ENCODE data around the gene SBNO2. TPM values are rescaled to one million over a fixed set of nuclear protein-coding genes. Genes with fewer than 3 reads are reported as not detected.

The SBNO2 gene
- total and polyA plus RNA-seq, 7 experiments from 2014 or later = 1.7 to 137 (median 93.5) TPM

- intact Hi-C loops (cut with micrococcal nuclease) = no loop called here
- Mint-ChIP-seq H3K36me3 (peaks cover 0 to 14% (median 0%) of the 10 kb centered on the region in 5 donors), H3K27ac (peak overlapping the region in 3 of 9 donors; percentile 4 to 51 (median 15)), H3K27me3 (no peaks in the 10 kb centered on the region), H3K4me1 (peaks cover 0 to 5% (median 0%) of the 10 kb centered on the region in 7 donors), H3K4me3 (no peak overlapping the region), H3K9me3 (no peaks in the 10 kb centered on the region)
- DNase-seq (no peak), ATAC-seq (no peak)
- H3K4me3 ChIP-seq (ENCODE audit: low read length) = no peak overlapping the region
- POLR2A ChIA-PET = interaction anchor here (0.6 kb wide), 1 partner anchor 11 kb away, joined by 3 read pairs; no protein-coding TSS in a partner anchor
- H3K27ac ChIP-seq (ENCODE audit: low read depth, low read length) = no peak overlapping the region
- no peaks in the 10 kb centered on the region for H3K4me1 ChIP-seq (ENCODE audit: control insufficient read depth in 2 of 2, insufficient read depth in 2 of 2, low read length in 2 of 2)
- no peaks in the 10 kb centered on the region for H3K9me3 ChIP-seq (ENCODE audit: control insufficient read depth in 2 of 3, low read length in 3 of 3)
- H3K27me3 ChIP-seq (ENCODE audit: control insufficient read depth in 2 of 2, insufficient read depth in 2 of 2, low read length in 2 of 2) = no peaks in the 10 kb centered on the region
- CTCF ChIA-PET = interaction anchor here (0.5 kb wide), 1 partner anchor 124 kb away, joined by 3 read pairs; no protein-coding TSS in a partner anchor
- H3K36me3 ChIP-seq (ENCODE audit: control insufficient read depth in 2 of 3, insufficient read depth in 3 of 3, low read length in 3 of 3) = peaks cover 6 to 97% (median 16%) of the 10 kb centered on the region in 3 experiments
Measured at GRCh38 chr19:1121395-1121794, 52.7 kb downstream of the SBNO2 start.

DNA sequence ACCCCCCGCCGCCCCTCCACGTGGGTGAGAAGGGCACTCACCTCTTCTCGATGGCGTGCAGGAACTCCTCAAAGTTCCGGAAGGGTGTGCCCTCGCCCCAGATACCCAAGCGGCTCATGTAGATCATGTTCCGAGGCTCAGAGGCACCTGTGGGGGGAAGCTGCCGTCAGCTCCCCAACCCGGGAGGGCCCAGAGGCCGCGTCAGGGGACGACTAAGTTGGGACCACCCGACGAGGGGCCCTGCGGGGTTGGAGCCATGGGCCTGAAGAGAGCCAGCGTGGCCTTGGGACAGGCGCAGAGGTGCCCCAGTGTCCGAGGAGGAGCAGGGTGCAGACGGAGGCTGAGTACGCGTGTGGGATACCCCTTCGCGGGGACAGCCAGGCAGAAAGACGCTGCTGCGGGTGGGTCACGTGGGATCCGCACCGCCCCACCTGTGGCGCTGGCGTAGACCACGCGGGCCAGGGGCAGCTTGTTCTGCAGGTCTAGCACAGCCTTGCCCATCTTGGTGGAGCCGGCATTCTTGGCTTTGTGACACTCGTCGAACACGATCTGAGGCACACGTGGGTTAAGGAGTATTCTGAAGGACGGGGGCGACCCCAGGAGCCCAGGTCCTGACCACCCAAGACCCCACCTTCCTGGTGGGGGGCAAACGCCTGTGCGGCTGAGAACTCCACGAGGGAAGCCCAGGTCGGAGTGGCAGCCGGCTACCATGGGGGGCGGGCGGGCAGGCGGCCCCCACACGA, 54.4 kb downstream of the SBNO2 start:
- POLR2A ChIA-PET = interaction anchor here (1.5 kb wide), 1 partner anchor 72 kb away, joined by 3 read pairs; no protein-coding TSS in a partner anchor

GRCh38 chr19:1118999-1119398, 55.1 kb downstream of the SBNO2 start:
- ChIA-PET CTCF (no interaction called here), POLR2A (interaction anchor here (1.5 kb wide), 1 partner anchor 73 kb away, joined by 3 read pairs; no protein-coding TSS in a partner anchor)
- Histone ChIP-seq H3K27ac (ENCODE audit: low read depth, low read length) (no peak overlapping the region), H3K4me3 (ENCODE audit: low read length) (no peak overlapping the region), H3K27me3 (ENCODE audit: control insufficient read depth in 2 of 2, insufficient read depth in 2 of 2, low read length in 2 of 2) (no peaks in the 10 kb centered on the region), H3K36me3 (ENCODE audit: control insufficient read depth in 2 of 3, insufficient read depth in 3 of 3, low read length in 3 of 3) (peaks cover 6 to 91% (median 19%) of the 10 kb centered on the region in 3 experiments), H3K9me3 (ENCODE audit: control insufficient read depth in 2 of 3, low read length in 3 of 3) (no peaks in the 10 kb centered on the region), H3K4me1 (ENCODE audit: control insufficient read depth in 2 of 2, insufficient read depth in 2 of 2, low read length in 2 of 2) (peaks cover 0 to under 1% of the 10 kb centered on the region in 2 donors)
- intact Hi-C loops (cut with micrococcal nuclease) = no loop called here
- Mint-ChIP-seq H3K9me3 (no peaks in the 10 kb centered on the region), H3K27ac (no peak overlapping the region), H3K27me3 (no peaks in the 10 kb centered on the region), H3K36me3 (peaks cover 0 to 14% (median 0%) of the 10 kb centered on the region in 5 donors), H3K4me3 (no peak overlapping the region), H3K4me1 (peaks cover 0 to 1% (median 0%) of the 10 kb centered on the region in 7 donors)
- no peak for ATAC-seq
- DNase-seq = no peak

More for the DNA sequence above, 54.4 kb downstream of the SBNO2 start:
- H3K4me3 Mint-ChIP-seq = no peak overlapping the region
- no peaks in the 10 kb centered on the region for H3K27me3 ChIP-seq (ENCODE audit: control insufficient read depth in 2 of 2, insufficient read depth in 2 of 2, low read length in 2 of 2)
- H3K27ac Mint-ChIP-seq = no peak overlapping the region
- H3K4me1 Mint-ChIP-seq = peaks cover 0 to 1% (median 0%) of the 10 kb centered on the region in 7 donors
- CTCF ChIA-PET = no interaction called here
- ATAC-seq = no peak
- no peaks in the 10 kb centered on the region for H3K27me3 Mint-ChIP-seq
- H3K27ac ChIP-seq (ENCODE audit: low read depth, low read length) = no peak overlapping the region
- peaks cover 0 to 14% (median 0%) of the 10 kb centered on the region in 5 donors for H3K36me3 Mint-ChIP-seq
- no peak overlapping the region for H3K4me3 ChIP-seq (ENCODE audit: low read length)
- intact Hi-C loops (cut with micrococcal nuclease) = no loop called here
- no peaks in the 10 kb centered on the region for H3K9me3 Mint-ChIP-seq
- H3K36me3 ChIP-seq (ENCODE audit: control insufficient read depth in 2 of 3, insufficient read depth in 3 of 3, low read length in 3 of 3) = peaks cover 6 to 93% (median 16%) of the 10 kb centered on the region in 3 experiments
- H3K9me3 ChIP-seq (ENCODE audit: control insufficient read depth in 2 of 3, low read length in 3 of 3) = no peaks in the 10 kb centered on the region
- no peak for DNase-seq
- H3K4me1 ChIP-seq (ENCODE audit: control insufficient read depth in 2 of 2, insufficient read depth in 2 of 2, low read length in 2 of 2) = no peaks in the 10 kb centered on the region

DNA sequence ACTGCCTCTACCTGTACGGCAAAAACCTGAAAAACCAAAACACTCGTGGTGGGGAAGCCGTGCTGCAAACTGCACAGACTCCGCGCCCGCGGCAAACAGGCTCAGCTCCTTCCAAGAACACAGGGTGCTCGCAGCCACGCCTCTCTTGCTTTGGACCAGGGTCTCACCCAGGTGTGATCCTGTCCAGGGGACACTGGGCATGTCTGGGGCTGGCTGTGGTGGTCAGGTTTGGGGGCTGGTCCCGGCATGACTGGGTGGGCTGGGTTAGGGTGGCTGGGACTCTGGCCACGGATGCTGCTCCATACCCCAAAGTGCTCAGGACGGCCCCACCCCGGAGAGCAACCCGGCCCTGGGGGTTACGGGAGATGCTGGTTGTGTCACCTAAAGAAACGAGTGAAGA, 56.4 kb downstream of the SBNO2 start:
- intact Hi-C loops (cut with micrococcal nuclease) = no loop called here
- Mint-ChIP-seq H3K4me1 (peaks cover 0 to 4% (median 0%) of the 10 kb centered on the region in 7 donors), H3K27ac (peak overlapping the region in 1 of 9 donors; percentile 37), H3K4me3 (no peak overlapping the region), H3K27me3 (no peaks in the 10 kb centered on the region), H3K36me3 (peaks cover 0 to 14% (median 0%) of the 10 kb centered on the region in 5 donors), H3K9me3 (no peaks in the 10 kb centered on the region)
- Histone ChIP-seq H3K4me3 (ENCODE audit: low read length) (no peak overlapping the region), H3K27ac (ENCODE audit: low read depth, low read length) (no peak overlapping the region), H3K27me3 (ENCODE audit: control insufficient read depth in 2 of 2, insufficient read depth in 2 of 2, low read length in 2 of 2) (no peaks in the 10 kb centered on the region), H3K36me3 (ENCODE audit: control insufficient read depth in 2 of 3, insufficient read depth in 3 of 3, low read length in 3 of 3) (peaks cover 6 to 87% (median 18%) of the 10 kb centered on the region in 3 experiments), H3K4me1 (ENCODE audit: control insufficient read depth in 2 of 2, insufficient read depth in 2 of 2, low read length in 2 of 2) (peaks cover 0 to 8% of the 10 kb centered on the region in 2 donors), H3K9me3 (ENCODE audit: control insufficient read depth in 2 of 3, low read length in 3 of 3) (no peaks in the 10 kb centered on the region)
- ChIA-PET CTCF (no interaction called here), POLR2A (interaction anchor here (0.7 kb wide), 1 partner anchor 1554 kb away, joined by 3 read pairs; no protein-coding TSS in a partner anchor)
- ATAC-seq (no peak), DNase-seq (no peak)

DNA sequence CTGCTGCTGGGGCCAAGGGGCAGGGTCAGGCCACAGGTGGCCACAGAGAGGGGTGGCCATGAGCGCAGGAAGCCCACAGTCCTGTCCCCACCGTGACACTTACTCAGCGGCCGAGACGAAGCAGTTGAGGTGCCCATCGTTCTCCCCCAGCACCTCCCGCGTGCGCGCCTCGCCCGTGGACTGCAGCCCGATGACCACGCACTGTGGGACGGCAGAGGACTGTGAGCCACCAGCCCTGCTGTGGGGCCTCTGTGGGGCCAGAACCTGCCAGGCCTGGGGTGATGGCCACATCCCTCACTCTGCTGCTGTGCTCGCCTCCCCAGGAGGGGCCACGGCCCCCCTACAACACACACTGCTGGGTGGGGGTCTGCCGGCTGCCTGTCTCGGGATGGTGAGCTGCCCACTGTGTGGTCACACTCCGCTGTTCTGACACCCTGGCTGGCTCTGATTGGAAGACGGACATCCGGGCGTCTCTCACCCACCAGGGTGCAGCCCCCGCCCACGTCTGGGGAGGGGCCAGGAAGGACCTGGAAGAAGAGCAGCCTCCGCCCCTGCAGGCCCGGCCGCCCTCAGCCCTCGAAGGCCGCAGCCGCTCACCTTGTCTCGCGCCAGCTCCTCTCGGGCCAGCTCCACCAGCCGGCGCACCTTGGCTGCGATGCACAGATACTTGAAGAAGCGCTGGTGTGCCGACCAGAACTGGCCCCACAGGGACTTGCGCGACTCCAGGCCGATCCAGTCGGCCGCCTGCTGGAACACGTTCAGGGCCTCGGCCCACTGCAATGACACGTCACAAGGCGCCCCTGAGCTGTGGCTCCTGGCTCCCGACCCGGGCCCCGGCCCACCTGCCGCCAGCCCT, 57.1 kb downstream of the SBNO2 start:
- no peaks in the 10 kb centered on the region for H3K27me3 ChIP-seq (ENCODE audit: control insufficient read depth in 2 of 2, insufficient read depth in 2 of 2, low read length in 2 of 2)
- Mint-ChIP-seq H3K4me1 (peaks cover 0 to 4% (median 0%) of the 10 kb centered on the region in 7 donors), H3K36me3 (peaks cover 0 to 14% (median 0%) of the 10 kb centered on the region in 5 donors), H3K9me3 (no peaks in the 10 kb centered on the region), H3K27ac (no peak overlapping the region), H3K4me3 (no peak overlapping the region), H3K27me3 (no peaks in the 10 kb centered on the region)
- POLR2A ChIA-PET = interaction anchor here (1.1 kb wide), 1 partner anchor 75 kb away, joined by 3 read pairs; no protein-coding TSS in a partner anchor
- CTCF ChIA-PET = interaction anchor here (0.9 to 1.1 kb wide), 2 partner anchors 13 to 77 kb away, joined by 3 read pairs; no protein-coding TSS in a partner anchor
- peaks cover 6 to 85% (median 17%) of the 10 kb centered on the region in 3 experiments for H3K36me3 ChIP-seq (ENCODE audit: control insufficient read depth in 2 of 3, insufficient read depth in 3 of 3, low read length in 3 of 3)
- peaks cover 0 to 8% of the 10 kb centered on the region in 2 donors for H3K4me1 ChIP-seq (ENCODE audit: control insufficient read depth in 2 of 2, insufficient read depth in 2 of 2, low read length in 2 of 2)
- intact Hi-C loops (cut with micrococcal nuclease) = no loop called here
- H3K9me3 ChIP-seq (ENCODE audit: control insufficient read depth in 2 of 3, low read length in 3 of 3) = no peaks in the 10 kb centered on the region
- no peak for DNase-seq
- H3K4me3 ChIP-seq (ENCODE audit: low read length) = no peak overlapping the region
- no peak for ATAC-seq
- H3K27ac ChIP-seq (ENCODE audit: low read depth, low read length) = no peak overlapping the region

DNA sequence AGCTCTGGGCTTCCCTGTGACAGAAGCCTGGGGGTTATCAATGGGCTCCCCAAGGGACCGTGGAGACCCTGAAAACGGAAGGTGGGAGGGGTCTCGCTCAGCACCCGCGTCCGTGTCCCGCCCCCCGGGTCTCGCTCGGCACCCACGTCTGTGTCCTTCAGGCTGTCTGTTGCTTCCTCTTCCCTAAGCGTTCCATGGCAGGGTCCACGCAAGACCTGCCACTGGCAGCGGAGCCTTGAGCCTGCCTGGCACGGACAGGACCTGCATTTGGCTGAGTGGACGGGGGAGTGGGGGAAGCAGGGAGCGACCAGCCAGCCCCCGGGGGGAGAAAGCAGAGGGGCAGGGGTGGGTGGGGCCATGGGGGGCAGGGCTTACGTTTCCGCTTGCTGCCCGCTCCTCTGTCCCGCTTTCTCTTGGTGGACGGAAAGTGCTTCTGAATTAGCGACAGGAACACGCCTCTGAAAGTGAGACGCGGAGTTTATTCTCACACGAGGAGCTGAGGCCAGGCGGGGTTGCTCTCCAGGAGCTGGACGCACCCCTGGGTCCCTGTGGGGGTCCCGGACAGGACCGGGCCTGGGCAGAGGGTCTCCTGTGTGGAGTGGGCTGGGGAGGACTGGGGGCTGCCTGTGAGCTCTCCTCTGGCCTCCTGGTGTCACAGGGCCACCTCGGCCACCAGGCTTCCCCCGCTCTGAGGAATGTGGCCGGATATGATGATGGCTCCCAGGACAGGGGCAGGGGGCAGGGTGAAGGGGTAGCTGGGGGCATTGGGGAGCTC, 58.2 kb downstream of the SBNO2 start:
- Mint-ChIP-seq H3K4me1 (peaks cover 0 to 2% (median 0%) of the 10 kb centered on the region in 7 donors), H3K27me3 (no peaks in the 10 kb centered on the region), H3K4me3 (no peak overlapping the region), H3K27ac (no peak overlapping the region), H3K9me3 (no peaks in the 10 kb centered on the region), H3K36me3 (peaks cover 0 to 6% (median 0%) of the 10 kb centered on the region in 5 donors)
- Histone ChIP-seq H3K27me3 (ENCODE audit: control insufficient read depth in 2 of 2, insufficient read depth in 2 of 2, low read length in 2 of 2) (no peaks in the 10 kb centered on the region), H3K9me3 (ENCODE audit: control insufficient read depth in 2 of 3, low read length in 3 of 3) (no peaks in the 10 kb centered on the region), H3K4me3 (ENCODE audit: low read length) (no peak overlapping the region), H3K36me3 (ENCODE audit: control insufficient read depth in 2 of 3, insufficient read depth in 3 of 3, low read length in 3 of 3) (peaks cover 0 to 82% (median 12%) of the 10 kb centered on the region in 3 experiments), H3K27ac (ENCODE audit: low read depth, low read length) (no peak overlapping the region), H3K4me1 (ENCODE audit: control insufficient read depth in 2 of 2, insufficient read depth in 2 of 2, low read length in 2 of 2) (peaks cover 0 to 8% of the 10 kb centered on the region in 2 donors)
- ChIA-PET CTCF (interaction anchor here (0.9 to 1.1 kb wide), 2 partner anchors 14 to 78 kb away, joined by 3 read pairs; no protein-coding TSS in a partner anchor), POLR2A (interaction anchor here (0.6 to 1.1 kb wide), 2 partner anchors 76 to 112 kb away, joined by 3 to 4 read pairs; no protein-coding TSS in a partner anchor)
- intact Hi-C loops (cut with micrococcal nuclease) = no loop called here
- DNase-seq (no peak), ATAC-seq (no peak)

Measured in naive thymus-derived CD4-positive, alpha-beta T cell (primary cell).